OCI-LY3 (cell line): ENCODE results near the gene GPX2.

ENCODE experiments used
- CTCF ChIP-seq: fragments of 200-600, 300-600 bp; sonication (generic); IDR thresholded peaks from 2 replicates; pipeline ENCODE4 v1.5.1; 2014; ENCODE audit warnings: antibody characterized with exemption, low read length, low read depth
- EZH2phosphoT487 ChIP-seq: fragments of 200-600 bp; shearing (Covaris generic); IDR thresholded peaks from 2 replicates; pipeline ENCODE4 v1.6.1; 2018; ENCODE audit warnings: antibody characterized with exemption, mixed run types, low read depth

- no peak for TF ChIP-seq CTCF
- no peak for TF ChIP-seq EZH2phosphoT487
Observed at GRCh38 chr14:64899958-64900357, 42.6 kb downstream of the GPX2 start.
